ENCODE data around the gene ANKLE1. TPM values are rescaled to one million over a fixed set of nuclear protein-coding genes. Genes with fewer than 3 reads are reported as not detected.
A peak's percentile ranks its signal among the peaks of the same experiment; 100 is the strongest.

The ANKLE1 gene
- total RNA-seq, 1 experiment from 2014 or later: 9.1 TPM

GRCh38 chr19:17334414-17335409 is 53.0 kb downstream of the ANKLE1 start, which contains the start of gene ANO8 (continued):
- TF ChIP-seq FOXP4 (CRISPR knock-in tag; IDR thresholded peaks at IDR 0.05) (peak; percentile 86), TEAD1 (CRISPR knock-in tag; IDR thresholded peaks at IDR 0.05) (peak; percentile 66; the same call in 1 of the 2 replicates), ZNF138 (CRISPR knock-in tag; conservative IDR thresholded peaks at IDR 0.05) (no peak), ZNF423 (CRISPR knock-in tag; IDR thresholded peaks at IDR 0.05) (no peak), MLX (CRISPR knock-in tag; IDR thresholded peaks at IDR 0.05) (no peak), NR2C2 (CRISPR knock-in tag; IDR thresholded peaks at IDR 0.05) (no peak), IRF1 (CRISPR knock-in tag; IDR thresholded peaks at IDR 0.05) (no peak), FOXP1 (CRISPR knock-in tag; IDR thresholded peaks at IDR 0.05; ENCODE audit: borderline replicate concordance) (peak; percentile 62; the same call in 1 of the 2 replicates), ZNF263 (CRISPR knock-in tag; IDR thresholded peaks at IDR 0.05; ENCODE audit: low read depth) (peak; percentile 46; the same call in 1 of the 2 replicates), RELA (CRISPR knock-in tag; IDR thresholded peaks at IDR 0.05; ENCODE audit: borderline replicate concordance) (no peak), NFATC4 (CRISPR knock-in tag; IDR thresholded peaks at IDR 0.05) (no peak), TEAD4 (CRISPR knock-in tag; IDR thresholded peaks at IDR 0.05) (no peak), TCF7 (CRISPR knock-in tag; IDR thresholded peaks at IDR 0.05; ENCODE audit: low read depth) (no peak), KAT7 (CRISPR knock-in tag; IDR thresholded peaks at IDR 0.05; ENCODE audit: borderline replicate concordance) (no peak), FOXK1 (CRISPR knock-in tag; IDR thresholded peaks at IDR 0.05) (peak; percentile 65; the same call in 1 of the 2 replicates), GRHL2 (CRISPR knock-in tag; IDR thresholded peaks at IDR 0.05; ENCODE audit: insufficient replicate concordance, severe bottlenecking) (no peak), ZNF317 (CRISPR knock-in tag; IDR thresholded peaks at IDR 0.05; ENCODE audit: borderline replicate concordance, low read depth) (no peak), ELF4 (CRISPR knock-in tag; IDR thresholded peaks at IDR 0.05; ENCODE audit: low read depth) (no peak)
- TF ChIP-seq, protein P1, sequence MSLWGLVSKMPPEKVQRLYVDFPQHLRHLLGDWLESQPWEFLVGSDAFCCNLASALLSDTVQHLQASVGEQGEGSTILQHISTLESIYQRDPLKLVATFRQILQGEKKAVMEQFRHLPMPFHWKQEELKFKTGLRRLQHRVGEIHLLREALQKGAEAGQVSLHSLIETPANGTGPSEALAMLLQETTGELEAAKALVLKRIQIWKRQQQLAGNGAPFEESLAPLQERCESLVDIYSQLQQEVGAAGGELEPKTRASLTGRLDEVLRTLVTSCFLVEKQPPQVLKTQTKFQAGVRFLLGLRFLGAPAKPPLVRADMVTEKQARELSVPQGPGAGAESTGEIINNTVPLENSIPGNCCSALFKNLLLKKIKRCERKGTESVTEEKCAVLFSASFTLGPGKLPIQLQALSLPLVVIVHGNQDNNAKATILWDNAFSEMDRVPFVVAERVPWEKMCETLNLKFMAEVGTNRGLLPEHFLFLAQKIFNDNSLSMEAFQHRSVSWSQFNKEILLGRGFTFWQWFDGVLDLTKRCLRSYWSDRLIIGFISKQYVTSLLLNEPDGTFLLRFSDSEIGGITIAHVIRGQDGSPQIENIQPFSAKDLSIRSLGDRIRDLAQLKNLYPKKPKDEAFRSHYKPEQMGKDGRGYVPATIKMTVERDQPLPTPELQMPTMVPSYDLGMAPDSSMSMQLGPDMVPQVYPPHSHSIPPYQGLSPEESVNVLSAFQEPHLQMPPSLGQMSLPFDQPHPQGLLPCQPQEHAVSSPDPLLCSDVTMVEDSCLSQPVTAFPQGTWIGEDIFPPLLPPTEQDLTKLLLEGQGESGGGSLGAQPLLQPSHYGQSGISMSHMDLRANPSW (CRISPR knock-in tag; conservative IDR thresholded peaks at IDR 0.05; ENCODE audit: low read depth): no peak
- TF ChIP-seq, protein P2, sequence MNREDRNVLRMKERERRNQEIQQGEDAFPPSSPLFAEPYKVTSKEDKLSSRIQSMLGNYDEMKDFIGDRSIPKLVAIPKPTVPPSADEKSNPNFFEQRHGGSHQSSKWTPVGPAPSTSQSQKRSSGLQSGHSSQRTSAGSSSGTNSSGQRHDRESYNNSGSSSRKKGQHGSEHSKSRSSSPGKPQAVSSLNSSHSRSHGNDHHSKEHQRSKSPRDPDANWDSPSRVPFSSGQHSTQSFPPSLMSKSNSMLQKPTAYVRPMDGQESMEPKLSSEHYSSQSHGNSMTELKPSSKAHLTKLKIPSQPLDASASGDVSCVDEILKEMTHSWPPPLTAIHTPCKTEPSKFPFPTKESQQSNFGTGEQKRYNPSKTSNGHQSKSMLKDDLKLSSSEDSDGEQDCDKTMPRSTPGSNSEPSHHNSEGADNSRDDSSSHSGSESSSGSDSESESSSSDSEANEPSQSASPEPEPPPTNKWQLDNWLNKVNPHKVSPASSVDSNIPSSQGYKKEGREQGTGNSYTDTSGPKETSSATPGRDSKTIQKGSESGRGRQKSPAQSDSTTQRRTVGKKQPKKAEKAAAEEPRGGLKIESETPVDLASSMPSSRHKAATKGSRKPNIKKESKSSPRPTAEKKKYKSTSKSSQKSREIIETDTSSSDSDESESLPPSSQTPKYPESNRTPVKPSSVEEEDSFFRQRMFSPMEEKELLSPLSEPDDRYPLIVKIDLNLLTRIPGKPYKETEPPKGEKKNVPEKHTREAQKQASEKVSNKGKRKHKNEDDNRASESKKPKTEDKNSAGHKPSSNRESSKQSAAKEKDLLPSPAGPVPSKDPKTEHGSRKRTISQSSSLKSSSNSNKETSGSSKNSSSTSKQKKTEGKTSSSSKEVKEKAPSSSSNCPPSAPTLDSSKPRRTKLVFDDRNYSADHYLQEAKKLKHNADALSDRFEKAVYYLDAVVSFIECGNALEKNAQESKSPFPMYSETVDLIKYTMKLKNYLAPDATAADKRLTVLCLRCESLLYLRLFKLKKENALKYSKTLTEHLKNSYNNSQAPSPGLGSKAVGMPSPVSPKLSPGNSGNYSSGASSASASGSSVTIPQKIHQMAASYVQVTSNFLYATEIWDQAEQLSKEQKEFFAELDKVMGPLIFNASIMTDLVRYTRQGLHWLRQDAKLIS (CRISPR knock-in tag; IDR thresholded peaks at IDR 0.05; ENCODE audit: borderline replicate concordance): no peak
- TF ChIP-seq, protein P3, sequence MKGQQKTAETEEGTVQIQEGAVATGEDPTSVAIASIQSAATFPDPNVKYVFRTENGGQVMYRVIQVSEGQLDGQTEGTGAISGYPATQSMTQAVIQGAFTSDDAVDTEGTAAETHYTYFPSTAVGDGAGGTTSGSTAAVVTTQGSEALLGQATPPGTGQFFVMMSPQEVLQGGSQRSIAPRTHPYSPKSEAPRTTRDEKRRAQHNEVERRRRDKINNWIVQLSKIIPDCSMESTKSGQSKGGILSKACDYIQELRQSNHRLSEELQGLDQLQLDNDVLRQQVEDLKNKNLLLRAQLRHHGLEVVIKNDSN (CRISPR knock-in tag; IDR thresholded peaks at IDR 0.05): no peak
- TF ChIP-seq, protein P4, sequence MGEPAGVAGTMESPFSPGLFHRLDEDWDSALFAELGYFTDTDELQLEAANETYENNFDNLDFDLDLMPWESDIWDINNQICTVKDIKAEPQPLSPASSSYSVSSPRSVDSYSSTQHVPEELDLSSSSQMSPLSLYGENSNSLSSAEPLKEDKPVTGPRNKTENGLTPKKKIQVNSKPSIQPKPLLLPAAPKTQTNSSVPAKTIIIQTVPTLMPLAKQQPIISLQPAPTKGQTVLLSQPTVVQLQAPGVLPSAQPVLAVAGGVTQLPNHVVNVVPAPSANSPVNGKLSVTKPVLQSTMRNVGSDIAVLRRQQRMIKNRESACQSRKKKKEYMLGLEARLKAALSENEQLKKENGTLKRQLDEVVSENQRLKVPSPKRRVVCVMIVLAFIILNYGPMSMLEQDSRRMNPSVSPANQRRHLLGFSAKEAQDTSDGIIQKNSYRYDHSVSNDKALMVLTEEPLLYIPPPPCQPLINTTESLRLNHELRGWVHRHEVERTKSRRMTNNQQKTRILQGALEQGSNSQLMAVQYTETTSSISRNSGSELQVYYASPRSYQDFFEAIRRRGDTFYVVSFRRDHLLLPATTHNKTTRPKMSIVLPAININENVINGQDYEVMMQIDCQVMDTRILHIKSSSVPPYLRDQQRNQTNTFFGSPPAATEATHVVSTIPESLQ (CRISPR knock-in tag; IDR thresholded peaks at IDR 0.05): no peak

Data from WTC11 (cell line).